ENCODE measurements around the gene SMARCA4.
"Not testable (repeated sequence)": the region's sequence is repeated elsewhere in the genome, so short reads cannot be mapped to it uniquely, and the experiment has no call there.

Gene SMARCA4

GRCh38 chr19:10929402-10929794 is 31.4 kb upstream of the SMARCA4 start:
- DNase-seq, result no peak

GRCh38 chr19:10935371-10936059 is 25.3 kb upstream of the SMARCA4 start:
- no peak for DNase-seq

- no peak for DNase-seq
Measured at GRCh38 chr19:10936661-10937084, 24.2 kb upstream of the SMARCA4 start.

- not testable (repeated sequence) for DNase-seq
Measured at GRCh38 chr19:10941649-10942048, 19.2 kb upstream of the SMARCA4 start.

DNA sequence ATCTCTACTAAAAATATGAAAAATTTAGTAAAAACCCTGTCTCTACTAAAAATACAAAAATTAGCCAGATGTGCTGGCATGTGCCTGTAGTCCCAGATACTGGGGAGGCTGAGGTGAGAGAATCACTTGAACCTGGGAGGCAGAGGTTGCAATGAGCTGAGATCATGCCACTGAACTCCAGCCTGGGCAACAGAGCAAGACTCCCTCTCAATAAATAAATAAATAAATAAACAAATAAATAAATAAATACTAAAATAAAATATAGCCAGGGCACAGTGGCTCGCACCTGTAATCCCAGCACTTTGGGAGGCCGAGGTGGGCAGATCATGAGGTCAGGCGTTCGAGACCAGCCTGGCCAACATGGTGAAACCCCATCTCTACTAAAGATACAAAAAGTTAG is 17.4 kb upstream of the SMARCA4 start:
- not testable (repeated sequence) for DNase-seq

- no peak for DNase-seq
Measured at GRCh38 chr19:10945264-10945663, 15.6 kb upstream of the SMARCA4 start.

DNA sequence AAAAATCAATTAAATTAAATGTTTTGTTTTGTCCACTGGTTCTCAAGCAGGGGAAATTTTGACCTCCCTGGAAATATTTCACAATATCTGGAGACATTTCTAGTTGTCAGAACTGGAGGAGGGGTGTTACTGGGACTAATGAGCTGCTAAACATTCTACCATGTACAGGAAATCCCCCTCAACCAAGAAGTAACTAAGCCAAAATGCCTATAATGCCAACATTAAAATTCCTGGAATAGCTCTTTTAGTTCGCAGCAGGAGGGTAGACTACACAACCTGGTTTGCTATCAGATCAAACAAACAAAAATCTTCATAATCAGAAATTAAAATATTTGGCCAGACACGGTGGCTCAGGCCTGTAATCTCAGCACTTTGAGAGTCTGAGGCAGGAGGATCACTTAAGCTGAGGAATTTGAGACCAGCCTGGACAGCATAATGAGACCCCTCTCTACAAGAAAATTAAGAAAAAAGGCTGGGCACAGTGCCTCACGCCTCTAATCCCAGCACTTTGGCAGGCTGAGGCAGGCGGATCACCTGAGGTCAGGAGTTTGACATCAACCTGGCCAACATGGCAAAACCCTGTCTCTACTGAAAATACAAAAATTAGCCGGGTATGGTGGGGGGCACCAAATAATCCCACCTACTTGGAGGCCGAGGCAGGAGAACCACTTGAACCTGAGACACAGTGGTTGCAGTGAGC is 13.7 kb upstream of the SMARCA4 start:
- DNase-seq, result no peak

GRCh38 chr19:10952809-10953208 is 8.0 kb upstream of the SMARCA4 start:
- DNase-seq, result no peak

DNA sequence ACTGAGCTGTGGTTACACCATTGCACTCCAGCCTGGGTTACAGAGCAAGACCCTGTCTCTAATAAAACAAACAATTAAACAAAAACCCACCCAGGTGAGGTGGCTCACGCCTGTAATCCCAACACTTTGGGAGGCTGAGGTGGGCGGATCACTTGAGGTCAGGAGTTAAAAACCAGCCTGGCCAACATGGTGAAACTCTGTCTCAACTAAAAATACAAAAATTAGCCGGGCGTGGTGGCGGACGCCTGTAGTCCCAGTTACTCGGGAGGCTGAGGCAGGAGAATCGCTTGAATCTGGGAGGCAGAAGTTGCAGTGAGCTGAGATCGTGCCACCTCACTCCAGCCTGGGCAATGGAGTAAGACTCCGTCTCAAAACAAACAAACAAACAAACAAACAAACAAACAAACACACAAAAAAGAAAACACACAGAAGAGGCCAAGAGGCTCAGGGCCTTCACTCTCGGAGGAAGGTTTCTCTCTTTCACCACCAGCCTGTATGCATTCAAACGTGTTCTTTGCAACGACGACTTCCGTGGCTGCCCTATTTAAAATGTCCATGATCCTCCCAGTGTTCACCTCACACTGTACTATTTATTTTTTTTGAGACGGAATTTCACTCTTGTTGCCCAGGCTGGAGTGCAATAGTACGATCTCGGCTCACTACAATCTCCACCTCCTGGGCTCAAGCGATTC is 1.4 kb upstream of the SMARCA4 start:
- DNase-seq, result not testable (repeated sequence)

- no peak for DNase-seq
Measured at GRCh38 chr19:10961073-10961860, 437 bp downstream of the SMARCA4 start.

DNA sequence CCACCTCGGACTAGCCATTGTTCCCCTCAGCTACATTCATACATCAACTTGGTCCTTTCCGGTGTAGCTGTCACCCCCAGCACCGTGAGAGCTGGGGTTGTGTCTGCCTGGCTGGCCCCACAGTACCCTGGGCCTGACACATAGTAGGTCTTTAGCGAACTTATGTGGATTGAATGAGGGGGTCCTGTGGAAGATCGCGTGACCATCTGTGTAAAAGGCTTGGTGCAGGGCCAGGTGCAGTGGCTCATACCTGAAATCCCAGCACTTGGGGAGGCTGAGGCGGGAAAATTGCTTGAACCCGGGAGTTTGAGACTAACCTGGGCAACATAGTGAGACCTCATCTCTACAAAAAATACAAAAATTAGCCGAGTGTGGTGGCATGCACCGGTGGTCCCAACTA is 2.0 kb downstream of the SMARCA4 start:
- DNase-seq, result no peak

DNA sequence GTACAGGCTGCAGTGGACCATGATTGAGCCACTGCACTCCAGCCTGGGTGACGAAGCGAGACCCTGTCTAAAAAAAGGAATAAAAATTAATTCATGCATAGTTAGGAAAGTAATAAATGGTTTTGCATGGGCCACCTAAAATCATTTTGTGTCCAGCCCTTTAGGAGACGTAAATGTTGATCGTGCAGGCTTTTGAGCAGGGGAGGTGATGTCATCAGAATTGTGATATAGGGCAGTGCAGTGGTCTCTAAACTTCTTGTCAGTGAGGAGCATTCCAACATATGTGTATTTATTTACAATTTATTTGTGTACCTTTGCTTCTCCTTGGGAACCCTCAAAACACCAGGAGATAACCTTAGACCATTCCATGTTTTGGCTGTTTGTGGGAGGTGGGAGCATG is 3.0 kb downstream of the SMARCA4 start:
- DNase-seq, result no peak

DNA sequence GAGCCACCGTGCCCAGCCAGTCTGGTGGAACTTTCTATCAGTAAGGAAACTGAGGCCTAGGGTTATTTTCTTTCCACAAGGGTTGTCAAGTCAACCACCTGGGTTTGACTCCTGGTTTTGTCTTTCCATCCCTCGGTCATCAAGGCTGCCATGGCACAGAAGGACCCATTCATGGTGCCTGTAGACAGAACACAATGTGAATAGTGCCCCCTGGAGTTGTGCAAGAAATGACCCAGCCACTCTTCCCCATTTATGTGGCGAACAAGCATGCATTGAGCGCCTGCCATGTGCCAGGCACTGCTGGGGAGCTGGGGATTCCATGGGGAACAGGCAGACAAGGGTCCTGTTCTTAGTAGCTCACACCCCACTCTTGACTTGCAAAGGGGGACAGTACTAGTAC is 4.1 kb downstream of the SMARCA4 start:
- DNase-seq, result no peak

GRCh38 chr19:10965398-10965797 is 4.6 kb downstream of the SMARCA4 start:
- no peak for DNase-seq

DNA sequence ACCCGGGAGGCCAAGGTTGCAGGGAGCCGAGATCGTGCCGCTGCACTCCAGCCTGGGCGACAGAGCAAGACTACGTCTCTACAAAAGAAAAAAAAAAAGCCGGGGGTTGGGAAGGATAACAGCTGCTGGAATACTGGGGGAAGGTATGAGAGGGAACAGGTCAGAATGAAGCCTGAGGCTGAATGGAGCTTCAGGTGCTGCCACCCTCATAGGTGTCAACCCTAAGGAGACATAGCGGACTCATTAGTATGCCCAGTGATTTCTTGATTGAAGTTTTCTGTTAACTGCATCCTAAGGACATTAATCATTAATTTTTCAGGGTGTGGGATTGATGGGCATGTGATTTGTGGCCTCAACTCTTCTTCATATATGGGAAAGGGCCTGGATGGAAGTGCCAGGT is 6.0 kb downstream of the SMARCA4 start:
- no peak for DNase-seq

- no peak for DNase-seq
Measured at GRCh38 chr19:10968527-10969135, 7.8 kb downstream of the SMARCA4 start.

DNA sequence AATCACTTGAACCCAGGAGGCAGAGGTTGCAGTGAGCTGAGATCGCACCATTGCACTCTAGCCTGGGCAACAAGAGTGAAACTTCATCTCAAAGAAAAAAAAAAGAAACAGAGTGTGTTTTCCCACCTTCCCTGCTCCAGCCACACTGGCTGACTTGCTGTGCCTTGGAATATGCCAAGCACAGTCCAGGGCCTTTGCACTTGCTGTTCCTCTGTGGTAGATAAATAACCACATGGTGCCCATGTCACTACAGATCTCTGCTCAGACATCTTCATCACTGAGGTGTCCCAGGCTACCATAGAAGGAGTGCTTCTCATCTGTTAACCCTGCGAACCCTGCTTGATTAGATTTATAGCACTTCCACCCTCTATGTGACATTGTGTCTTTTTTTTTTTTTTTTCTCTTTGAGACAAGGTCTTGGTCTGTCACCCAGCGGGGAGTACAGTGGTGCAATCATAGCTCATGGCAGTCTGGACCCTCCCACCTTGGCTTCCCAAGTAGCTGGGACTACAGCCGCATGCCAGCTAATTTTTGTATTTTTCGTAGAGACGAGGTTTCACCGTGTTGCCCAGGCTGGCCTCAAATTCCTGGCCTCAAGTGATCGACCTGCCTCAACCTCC is 10.4 kb downstream of the SMARCA4 start:
- no peak for DNase-seq

- no peak for DNase-seq
Measured at GRCh38 chr19:10975374-10976130, 14.7 kb downstream of the SMARCA4 start.

- no peak for DNase-seq
Measured at GRCh38 chr19:10976131-10976892, 15.5 kb downstream of the SMARCA4 start.

DNA sequence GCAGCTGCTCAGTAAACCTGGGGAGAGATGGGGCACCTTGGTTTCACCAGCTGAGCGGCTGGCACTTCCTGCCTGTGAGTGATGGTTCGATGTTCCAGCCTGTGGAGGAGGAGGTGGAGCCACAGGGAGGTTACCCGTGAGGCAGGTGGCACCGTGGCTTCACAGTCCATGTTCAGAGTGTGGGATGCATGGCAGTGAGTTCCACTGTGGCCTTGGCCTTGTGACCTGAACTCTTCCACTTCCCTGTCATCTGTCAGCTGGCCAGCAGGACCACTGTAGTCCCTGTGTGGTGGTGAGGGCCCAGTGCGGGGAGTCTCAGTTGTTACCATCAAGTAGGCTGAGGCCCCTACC is 16.9 kb downstream of the SMARCA4 start:
- DNase-seq, result no peak

GRCh38 chr19:10979951-10980381 is 19.1 kb downstream of the SMARCA4 start:
- DNase-seq, result no peak

All from activated gamma-delta T cell (primary cell).